Measurements from ENCODE around the gene HAPSTR1. TPM values are rescaled to one million over a fixed set of nuclear protein-coding genes. Genes with fewer than 3 reads are reported as not detected.

The HAPSTR1 gene
- total and polyA plus RNA-seq, 2 of the 13 experiments (the other 11 are each of a cell fraction or from before 2014, with no cell fraction given) = 25.2 to 83.2 TPM

DNA sequence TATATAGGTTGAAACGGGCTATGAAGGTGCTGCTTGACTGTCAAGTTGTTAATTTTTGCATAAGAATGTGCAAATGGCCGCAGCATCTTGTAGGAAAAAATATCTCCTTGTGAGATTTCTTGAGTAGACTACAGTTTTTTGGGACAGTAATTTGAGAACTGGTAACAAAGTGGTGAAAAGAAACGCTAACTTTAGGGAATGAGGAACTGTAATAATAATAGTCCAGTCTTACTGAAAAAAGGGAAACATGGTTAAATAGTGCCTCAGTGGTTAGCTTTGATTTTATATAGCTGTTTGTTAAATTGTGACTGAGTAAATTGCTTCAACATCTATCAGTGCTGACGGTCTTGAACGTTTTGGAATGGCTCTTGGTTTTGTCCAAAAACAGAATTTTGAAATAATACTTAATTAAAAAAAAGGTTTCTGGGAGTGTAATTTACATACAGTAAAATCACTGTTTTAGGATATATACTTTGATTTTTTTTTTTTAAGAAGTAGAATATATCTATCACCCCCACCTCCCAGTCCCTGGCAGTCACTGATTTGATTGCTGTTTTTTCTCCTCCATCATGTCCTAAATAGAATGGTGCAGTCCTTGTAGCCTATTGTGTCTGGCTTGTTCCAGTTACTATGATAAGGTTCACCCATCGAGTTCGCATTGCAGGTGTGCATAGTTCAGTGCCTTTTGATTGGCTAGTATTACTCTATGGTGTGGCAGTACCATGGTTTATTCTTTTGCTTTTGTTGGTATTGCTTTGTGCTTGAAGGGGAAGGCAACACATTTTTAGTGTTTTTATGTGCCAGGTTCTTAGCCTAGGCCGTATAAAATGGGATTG, 2.8 kb downstream of the HAPSTR1 start (continued):
- TF ChIP-seq ZSCAN21 (CRISPR knock-in tag; IDR thresholded peaks at IDR 0.05; ENCODE audit: borderline replicate concordance) (no peak), ZNF549 (CRISPR knock-in tag; IDR thresholded peaks at IDR 0.05) (no peak), KLF9 (CRISPR knock-in tag; IDR thresholded peaks at IDR 0.05; ENCODE audit: low read depth) (no peak), WIZ (CRISPR knock-in tag; IDR thresholded peaks at IDR 0.05) (no peak), CBX5 (CRISPR knock-in tag; IDR thresholded peaks at IDR 0.05; ENCODE audit: borderline replicate concordance) (no peak), NFYC (CRISPR knock-in tag; IDR thresholded peaks at IDR 0.05) (0 out of 2 replicates have a peak, but pooled peaks have one; percentile 13), HNF4A (CRISPR knock-in tag; IDR thresholded peaks at IDR 0.05) (0 out of 2 replicates have a peak, but pooled peaks have one; percentile 17), MIER2 (CRISPR knock-in tag; IDR thresholded peaks at IDR 0.05) (no peak), ZBTB21 (CRISPR knock-in tag; IDR thresholded peaks at IDR 0.05) (no peak), NFKBIZ (CRISPR knock-in tag; IDR thresholded peaks at IDR 0.05) (no peak), SALL2 (CRISPR knock-in tag; IDR thresholded peaks at IDR 0.05) (no peak), PTBP1 (IDR thresholded peaks at IDR 0.05; ENCODE audit: low read depth, low read length, poor library complexity, severe bottlenecking) (no peak), YEATS2 (CRISPR knock-in tag; IDR thresholded peaks at IDR 0.05; ENCODE audit: borderline replicate concordance) (no peak), SIN3B (IDR thresholded peaks at IDR 0.05; ENCODE audit: low read length) (no peak), NR3C1 (CRISPR knock-in tag; IDR thresholded peaks at IDR 0.05) (no peak), IKZF4 (CRISPR knock-in tag; IDR thresholded peaks at IDR 0.05; ENCODE audit: borderline replicate concordance, low read depth, not compliant biosample characterization) (no peak), MED8 (CRISPR knock-in tag; IDR thresholded peaks at IDR 0.05; ENCODE audit: insufficient replicate concordance) (no peak), ZMYM2 (CRISPR knock-in tag; IDR thresholded peaks at IDR 0.05) (no peak), NFYB (CRISPR knock-in tag; IDR thresholded peaks at IDR 0.05) (peak; percentile 57), RFX1 (IDR thresholded peaks at IDR 0.05) (no peak), BORCS8-MEF2B (CRISPR knock-in tag; IDR thresholded peaks at IDR 0.05) (no peak), SKI (IDR thresholded peaks at IDR 0.05; ENCODE audit: partially characterized antibody) (no peak), LRRFIP1 (CRISPR knock-in tag; conservative IDR thresholded peaks at IDR 0.05) (no peak)
- TF ChIP-seq, protein P1, sequence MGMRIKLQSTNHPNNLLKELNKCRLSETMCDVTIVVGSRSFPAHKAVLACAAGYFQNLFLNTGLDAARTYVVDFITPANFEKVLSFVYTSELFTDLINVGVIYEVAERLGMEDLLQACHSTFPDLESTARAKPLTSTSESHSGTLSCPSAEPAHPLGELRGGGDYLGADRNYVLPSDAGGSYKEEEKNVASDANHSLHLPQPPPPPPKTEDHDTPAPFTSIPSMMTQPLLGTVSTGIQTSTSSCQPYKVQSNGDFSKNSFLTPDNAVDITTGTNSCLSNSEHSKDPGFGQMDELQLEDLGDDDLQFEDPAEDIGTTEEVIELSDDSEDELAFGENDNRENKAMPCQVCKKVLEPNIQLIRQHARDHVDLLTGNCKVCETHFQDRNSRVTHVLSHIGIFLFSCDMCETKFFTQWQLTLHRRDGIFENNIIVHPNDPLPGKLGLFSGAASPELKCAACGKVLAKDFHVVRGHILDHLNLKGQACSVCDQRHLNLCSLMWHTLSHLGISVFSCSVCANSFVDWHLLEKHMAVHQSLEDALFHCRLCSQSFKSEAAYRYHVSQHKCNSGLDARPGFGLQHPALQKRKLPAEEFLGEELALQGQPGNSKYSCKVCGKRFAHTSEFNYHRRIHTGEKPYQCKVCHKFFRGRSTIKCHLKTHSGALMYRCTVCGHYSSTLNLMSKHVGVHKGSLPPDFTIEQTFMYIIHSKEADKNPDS (CRISPR knock-in tag; IDR thresholded peaks at IDR 0.05) = no peak
